ENCODE results near the gene MERTK. TPM values are rescaled to one million over a fixed set of nuclear protein-coding genes. Genes with fewer than 3 reads are reported as not detected.

MERTK gene
- total RNA-seq, 1 donor from 2014 or later, result 5.1 TPM

- H3K36me3 ChIP-seq (ENCODE audit: insufficient read depth, low read length), result no peaks in the 10 kb centered on the region
- H3K4me1 ChIP-seq (ENCODE audit: insufficient read depth, low read length), result peaks cover 12% of the 10 kb centered on the region
- peak; percentile 95 for TF ChIP-seq EZH2 (IDR thresholded peaks at IDR 0.05; ENCODE audit: insufficient read depth, low read length)
- no peak for TF ChIP-seq CTCF (IDR thresholded peaks at IDR 0.05; ENCODE audit: insufficient read depth, low read depth, low read length)
- H3K79me2 ChIP-seq (ENCODE audit: insufficient read depth, low read length), result no peaks in the 10 kb centered on the region
- no peak overlapping the region for H3K27ac ChIP-seq (ENCODE audit: low read depth, low read length)
- no peak for DNase-seq (ENCODE audit: low read depth)
- peak overlapping the region; percentile 48 for H3K4me3 ChIP-seq (ENCODE audit: insufficient read depth, low read depth, low read length)
- no peak overlapping the region for H3K9ac ChIP-seq (ENCODE audit: low read length)
- Mint-ChIP-seq H3K27ac (ENCODE audit: unreplicated experiment) (peak overlapping the region; percentile 53), H3K36me3 (ENCODE audit: low read depth, unreplicated experiment) (no peaks in the 10 kb centered on the region), H3K9me3 (ENCODE audit: unreplicated experiment) (no peaks in the 10 kb centered on the region), H3K4me3 (ENCODE audit: unreplicated experiment) (peak overlapping the region; percentile 85), H3K4me1 (ENCODE audit: low read depth, unreplicated experiment) (no peaks in the 10 kb centered on the region), H3K27me3 (ENCODE audit: low read depth, unreplicated experiment) (peaks cover 8% of the 10 kb centered on the region)
- peak overlapping the region; percentile 97 for H3K4me2 ChIP-seq (ENCODE audit: low read length)
- H4K20me1 ChIP-seq (ENCODE audit: insufficient read depth, low read length), result no peaks in the 10 kb centered on the region
- peak overlapping the region; percentile 77 for H2AFZ ChIP-seq (ENCODE audit: low read depth, low read length)
- no peak for FAIRE-seq
- no peaks in the 10 kb centered on the region for H3K9me3 ChIP-seq (ENCODE audit: insufficient read depth, low read depth, low read length)
- H3K27me3 ChIP-seq (ENCODE audit: insufficient read depth, low read length), result peaks cover 28% of the 10 kb centered on the region
These were observed 502 bp downstream of the MERTK start for GRCh38 chr2:111898703-111899514.

GRCh38 chr2:111900859-111901258 is 2.5 kb downstream of the MERTK start:
- FAIRE-seq, result no peak
- Histone ChIP-seq H2AFZ (ENCODE audit: low read depth, low read length) (no peak overlapping the region), H3K9ac (ENCODE audit: low read length) (no peak overlapping the region), H3K4me2 (ENCODE audit: low read length) (peak overlapping the region; percentile 8), H3K27me3 (ENCODE audit: insufficient read depth, low read length) (peaks cover 28% of the 10 kb centered on the region), H3K9me3 (ENCODE audit: insufficient read depth, low read depth, low read length) (no peaks in the 10 kb centered on the region), H3K4me1 (ENCODE audit: insufficient read depth, low read length) (peaks cover 12% of the 10 kb centered on the region), H3K27ac (ENCODE audit: low read depth, low read length) (no peak overlapping the region), H3K4me3 (ENCODE audit: insufficient read depth, low read depth, low read length) (no peak overlapping the region), H3K79me2 (ENCODE audit: insufficient read depth, low read length) (no peaks in the 10 kb centered on the region), H3K36me3 (ENCODE audit: insufficient read depth, low read length) (no peaks in the 10 kb centered on the region), H4K20me1 (ENCODE audit: insufficient read depth, low read length) (no peaks in the 10 kb centered on the region)
- Mint-ChIP-seq H3K27ac (ENCODE audit: unreplicated experiment) (no peak overlapping the region), H3K36me3 (ENCODE audit: low read depth, unreplicated experiment) (no peaks in the 10 kb centered on the region), H3K9me3 (ENCODE audit: unreplicated experiment) (no peaks in the 10 kb centered on the region), H3K4me1 (ENCODE audit: low read depth, unreplicated experiment) (no peaks in the 10 kb centered on the region), H3K4me3 (ENCODE audit: unreplicated experiment) (no peak overlapping the region), H3K27me3 (ENCODE audit: low read depth, unreplicated experiment) (peaks cover 2% of the 10 kb centered on the region)
- TF ChIP-seq EZH2 (IDR thresholded peaks at IDR 0.05; ENCODE audit: insufficient read depth, low read length), result no peak
- TF ChIP-seq CTCF (IDR thresholded peaks at IDR 0.05; ENCODE audit: insufficient read depth, low read depth, low read length), result no peak
- DNase-seq (ENCODE audit: low read depth), result no peak

GRCh38 chr2:111903516-111903915 is 5.1 kb downstream of the MERTK start:
- H3K27ac Mint-ChIP-seq (ENCODE audit: unreplicated experiment), result no peak overlapping the region
- H3K4me3 ChIP-seq (ENCODE audit: insufficient read depth, low read depth, low read length), result no peak overlapping the region
- FAIRE-seq (no peak), DNase-seq (ENCODE audit: low read depth) (no peak)
- H3K9me3 ChIP-seq (ENCODE audit: insufficient read depth, low read depth, low read length), result no peaks in the 10 kb centered on the region
- no peak overlapping the region for H3K4me2 ChIP-seq (ENCODE audit: low read length)
- H3K4me1 Mint-ChIP-seq (ENCODE audit: low read depth, unreplicated experiment), result peaks cover 18% of the 10 kb centered on the region
- peaks cover 6% of the 10 kb centered on the region for H3K4me1 ChIP-seq (ENCODE audit: insufficient read depth, low read length)
- H3K36me3 Mint-ChIP-seq (ENCODE audit: low read depth, unreplicated experiment), result no peaks in the 10 kb centered on the region
- no peaks in the 10 kb centered on the region for H4K20me1 ChIP-seq (ENCODE audit: insufficient read depth, low read length)
- peaks cover 34% of the 10 kb centered on the region for H3K27me3 ChIP-seq (ENCODE audit: insufficient read depth, low read length)
- H2AFZ ChIP-seq (ENCODE audit: low read depth, low read length), result no peak overlapping the region
- no peak overlapping the region for H3K9ac ChIP-seq (ENCODE audit: low read length)
- H3K36me3 ChIP-seq (ENCODE audit: insufficient read depth, low read length), result no peaks in the 10 kb centered on the region
- H3K9me3 Mint-ChIP-seq (ENCODE audit: unreplicated experiment), result no peaks in the 10 kb centered on the region
- no peak for TF ChIP-seq CTCF (IDR thresholded peaks at IDR 0.05; ENCODE audit: insufficient read depth, low read depth, low read length)
- TF ChIP-seq EZH2 (IDR thresholded peaks at IDR 0.05; ENCODE audit: insufficient read depth, low read length), result no peak
- peaks cover 2% of the 10 kb centered on the region for H3K27me3 Mint-ChIP-seq (ENCODE audit: low read depth, unreplicated experiment)
- H3K79me2 ChIP-seq (ENCODE audit: insufficient read depth, low read length), result no peaks in the 10 kb centered on the region
- no peak overlapping the region for H3K4me3 Mint-ChIP-seq (ENCODE audit: unreplicated experiment)
- no peak overlapping the region for H3K27ac ChIP-seq (ENCODE audit: low read depth, low read length)

Data from astrocyte (in vitro differentiated cells and primary cell).